GM12891 (cell line): ENCODE results near the gene THSD4.

ENCODE experiments used
- DNase-seq: peaks from one replicate; pipeline ENCODE4 v3.0.0; 2011; ENCODE audit warnings: low spot score; ENCODE audit not compliant: insufficient read length
- FAIRE-seq: peaks from 2 replicates; lab custom pipeline; 2011; peaks lifted over from hg19 to GRCh38; lab: Jason Lieb, UNC
- PAX5 ChIP-seq: IDR thresholded peaks from 2 replicates; pipeline ENCODE4 v1.6.1; 2011; ENCODE audit warnings: low read length, moderate library complexity, mild to moderate bottlenecking; ENCODE audit not compliant: insufficient read depth, severe bottlenecking
- POLR2A ChIP-seq: IDR thresholded peaks from 2 replicates; pipeline ENCODE4 v1.6.1; 2011; ENCODE audit warnings: low read depth, low read length, control low read depth
- POLR2AphosphoS5 ChIP-seq: IDR thresholded peaks from 2 replicates; pipeline ENCODE4 v1.6.1; 2011; ENCODE audit warnings: low read depth, low read length, control low read depth
- POU2F2 ChIP-seq: IDR thresholded peaks from 2 replicates; pipeline ENCODE4 v1.6.1; 2011; ENCODE audit warnings: low read depth, mild to moderate bottlenecking, control low read depth, low read length, moderate library complexity
- SPI1 ChIP-seq: IDR thresholded peaks from 2 replicates; pipeline ENCODE4 v1.6.1; 2011; ENCODE audit warnings: low read depth, low read length, control low read depth
- TAF1 ChIP-seq: IDR thresholded peaks from 2 replicates; pipeline ENCODE4 v1.6.1; 2011; ENCODE audit warnings: low read depth, low read length, control low read depth

Gene THSD4

DNA sequence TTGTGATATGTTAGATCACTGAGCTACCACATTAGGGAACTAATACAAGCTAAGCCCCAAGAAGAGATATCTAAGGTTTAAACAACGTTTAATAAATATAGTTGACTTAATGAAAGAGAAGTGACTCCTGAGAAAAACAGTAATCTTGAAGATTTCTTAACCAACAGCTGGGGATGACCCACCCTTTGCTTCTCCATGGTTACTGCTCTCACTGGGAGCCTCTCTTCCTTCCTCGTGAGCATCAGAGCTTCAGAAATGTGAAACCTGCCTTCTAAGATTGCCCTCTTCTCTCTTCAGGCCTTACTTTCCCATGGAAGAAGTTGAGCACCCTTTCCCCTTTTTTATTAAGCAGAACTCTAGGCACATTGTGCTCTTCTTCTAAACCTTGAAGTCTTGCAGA is 562.9 kb downstream of the THSD4 start:
- TF ChIP-seq POLR2A (no peak), SPI1 (no peak), POLR2AphosphoS5 (no peak), POU2F2 (no peak), TAF1 (no peak), PAX5 (no peak)
- FAIRE-seq = no peak
- no peak for DNase-seq

DNA sequence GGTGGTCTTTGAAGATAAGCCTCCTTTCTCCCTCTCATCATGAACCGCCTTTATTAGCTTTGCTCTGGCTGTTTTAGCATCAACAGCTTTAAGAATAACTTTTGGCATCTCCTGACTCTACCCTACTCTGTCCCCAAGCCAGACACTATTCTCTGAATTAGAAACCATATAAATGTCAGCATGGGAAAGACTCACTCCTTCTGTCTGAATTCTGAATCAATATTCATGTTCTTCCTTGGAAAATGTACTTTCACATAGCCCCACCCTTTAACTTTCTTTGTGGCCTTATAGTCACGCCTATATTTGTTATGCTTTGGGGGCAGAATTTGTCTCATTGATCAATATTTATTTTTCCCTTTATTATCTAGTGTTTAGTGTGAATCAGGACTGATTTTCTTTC is 563.3 kb downstream of the THSD4 start:
- FAIRE-seq (no peak), DNase-seq (no peak)
- no peak for TF ChIP-seq TAF1
- no peak for TF ChIP-seq PAX5
- TF ChIP-seq POLR2AphosphoS5 = no peak
- TF ChIP-seq POLR2A = no peak
- no peak for TF ChIP-seq SPI1
- no peak for TF ChIP-seq POU2F2

- TF ChIP-seq POLR2AphosphoS5 (no peak), POU2F2 (no peak), POLR2A (no peak), TAF1 (no peak), SPI1 (no peak), PAX5 (no peak)
Observed at GRCh38 chr15:71679223-71679792, 564.0 kb downstream of the THSD4 start.

GRCh38 chr15:71679793-71680353 is 564.6 kb downstream of the THSD4 start:
- FAIRE-seq = no peak
- DNase-seq = no peak
- no peak for TF ChIP-seq SPI1

More at GRCh38 chr15:71679223-71679792, 564.0 kb downstream of the THSD4 start:
- DNase-seq (no peak), FAIRE-seq (peak; percentile 5)

GRCh38 chr15:71682001-71682400 is 566.7 kb downstream of the THSD4 start:
- FAIRE-seq (no peak), DNase-seq (no peak)
- TF ChIP-seq POU2F2 (no peak), PAX5 (no peak)

- FAIRE-seq (no peak), DNase-seq (no peak)
- TF ChIP-seq POLR2AphosphoS5 = no peak
- TF ChIP-seq SPI1 = no peak
Observed at GRCh38 chr15:71683411-71684274, 568.4 kb downstream of the THSD4 start.

DNA sequence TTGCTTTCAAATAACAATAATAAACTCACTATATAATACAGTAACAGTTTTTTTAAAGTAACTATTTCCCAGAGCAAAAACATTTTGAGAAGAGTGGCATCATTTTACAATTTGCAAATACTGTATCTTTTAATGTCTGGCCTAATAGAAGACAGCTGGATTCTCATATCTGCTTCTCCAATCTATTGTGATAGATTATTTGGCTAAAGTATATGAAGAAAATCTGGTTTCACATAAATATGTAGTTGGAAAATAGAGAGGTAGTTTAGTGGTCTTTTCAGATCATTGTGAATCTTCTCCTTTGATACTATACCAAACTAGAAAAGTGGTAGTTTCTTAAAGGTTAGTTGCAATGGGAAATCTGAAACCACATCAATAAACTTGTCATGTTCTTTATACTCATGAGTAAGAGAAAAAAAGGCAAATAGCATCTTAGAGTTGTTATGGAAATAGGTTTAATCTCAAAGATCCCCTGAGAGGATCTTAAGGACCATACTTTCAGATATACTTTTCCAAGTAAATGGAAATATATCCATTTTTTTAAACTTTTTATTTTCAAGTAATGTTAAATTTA is 570.2 kb downstream of the THSD4 start:
- FAIRE-seq = no peak
- no peak for DNase-seq
- TF ChIP-seq POLR2AphosphoS5 (no peak), TAF1 (no peak), POLR2A (no peak), POU2F2 (no peak), SPI1 (no peak), PAX5 (no peak)

- no peak for TF ChIP-seq TAF1
- TF ChIP-seq SPI1 = no peak
- TF ChIP-seq POU2F2 = no peak
- no peak for TF ChIP-seq POLR2A
- TF ChIP-seq PAX5 = no peak
- TF ChIP-seq POLR2AphosphoS5 = no peak
- DNase-seq = no peak
- FAIRE-seq = no peak
Observed at GRCh38 chr15:71686221-71687050, 571.2 kb downstream of the THSD4 start.

GRCh38 chr15:71687902-71688508 is 572.7 kb downstream of the THSD4 start:
- no peak for FAIRE-seq
- no peak for TF ChIP-seq POU2F2
- no peak for TF ChIP-seq POLR2AphosphoS5
- no peak for TF ChIP-seq PAX5
- no peak for TF ChIP-seq SPI1
- no peak for TF ChIP-seq POLR2A
- no peak for TF ChIP-seq TAF1
- DNase-seq = no peak
